ENCODE results near the gene GET4.
"Not testable (repeated sequence)": the region's sequence is repeated elsewhere in the genome, so short reads cannot be mapped to it uniquely, and the experiment has no call there.

The GET4 gene

GRCh38 chr7:930975-931758, 54.8 kb downstream of the GET4 start:
- no peak for DNase-seq (ENCODE audit: low read depth)

DNA sequence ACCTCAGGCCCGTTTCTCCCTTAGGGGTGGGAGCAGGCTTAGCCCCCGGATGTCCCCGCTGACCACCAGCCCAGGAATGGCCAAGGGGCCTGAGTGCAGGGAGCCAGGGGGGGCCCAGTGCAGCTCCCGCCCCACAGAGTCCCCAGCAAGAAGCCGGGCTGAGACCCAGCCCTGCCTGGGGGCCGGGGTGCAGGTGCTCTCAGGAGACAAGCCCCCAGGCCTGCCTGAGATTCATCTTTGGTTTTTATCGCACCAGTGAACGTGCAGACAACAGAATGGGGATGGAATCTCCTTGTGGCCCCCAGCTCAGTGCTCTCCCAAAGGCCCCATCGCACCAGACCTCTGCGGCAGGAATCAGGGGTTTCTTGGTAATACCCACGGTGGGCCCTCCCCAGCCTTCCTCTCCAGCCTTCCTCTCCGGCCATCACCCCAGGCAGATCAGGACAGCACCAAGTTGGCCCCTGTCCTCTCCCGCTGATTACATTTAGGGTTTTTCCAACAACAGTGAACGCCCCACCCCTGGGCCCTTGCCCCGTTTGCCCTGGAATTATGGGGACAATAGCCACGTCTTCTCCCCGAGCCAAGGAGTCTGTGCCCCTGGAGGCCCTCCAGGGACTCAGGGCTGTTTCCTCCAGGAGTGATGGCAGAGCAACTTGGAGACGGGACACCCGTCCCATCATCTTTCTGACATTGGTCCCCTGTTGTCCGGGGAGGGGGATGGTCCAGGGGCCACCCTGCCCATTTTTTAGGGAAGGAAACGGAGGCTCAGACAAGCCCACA, 55.7 kb downstream of the GET4 start:
- no peak for DNase-seq (ENCODE audit: low read depth)

GRCh38 chr7:932651-932975, 56.3 kb downstream of the GET4 start:
- no peak for DNase-seq (ENCODE audit: low read depth)

DNA sequence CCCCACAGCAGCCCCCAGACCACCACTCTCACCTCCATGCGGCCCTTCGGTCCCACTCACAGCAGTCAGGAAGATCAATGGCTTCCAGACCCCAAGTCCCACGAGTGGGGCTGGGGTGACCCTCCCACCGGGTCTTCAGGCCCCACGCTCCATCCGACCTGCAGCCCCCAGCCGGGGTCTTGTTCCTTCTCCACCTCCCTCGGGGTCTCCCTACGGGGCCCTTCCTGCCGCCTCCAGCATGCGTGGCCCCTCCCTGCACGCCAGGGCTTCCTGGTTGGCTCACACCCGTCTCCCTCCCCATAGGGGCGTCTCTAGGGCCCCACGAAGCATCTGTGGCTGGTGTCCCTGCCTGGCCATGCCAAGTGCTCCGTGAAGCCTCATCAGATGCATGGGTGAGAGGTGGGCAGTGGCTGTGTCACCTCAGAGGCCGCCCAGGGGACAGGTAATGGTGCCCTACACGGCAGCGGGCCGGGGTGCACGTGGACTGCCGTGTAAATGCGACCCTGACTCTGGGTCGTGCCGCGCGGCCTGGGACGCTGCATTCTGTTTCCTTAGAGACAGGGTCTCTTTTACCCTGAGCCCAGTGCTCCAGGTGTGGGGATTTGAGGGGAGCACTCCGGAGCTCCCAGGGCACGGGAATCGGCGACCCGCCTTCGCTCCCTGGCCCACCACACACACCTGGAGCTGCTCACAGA, 58.3 kb downstream of the GET4 start:
- DNase-seq (ENCODE audit: low read depth): no peak

GRCh38 chr7:935164-935873, 59.0 kb downstream of the GET4 start:
- DNase-seq (ENCODE audit: low read depth): no peak

GRCh38 chr7:935874-936385, 59.6 kb downstream of the GET4 start:
- DNase-seq (ENCODE audit: low read depth): no peak

- DNase-seq (ENCODE audit: low read depth): no peak
These were observed 60.2 kb downstream of the GET4 start for GRCh38 chr7:936386-937054.

DNA sequence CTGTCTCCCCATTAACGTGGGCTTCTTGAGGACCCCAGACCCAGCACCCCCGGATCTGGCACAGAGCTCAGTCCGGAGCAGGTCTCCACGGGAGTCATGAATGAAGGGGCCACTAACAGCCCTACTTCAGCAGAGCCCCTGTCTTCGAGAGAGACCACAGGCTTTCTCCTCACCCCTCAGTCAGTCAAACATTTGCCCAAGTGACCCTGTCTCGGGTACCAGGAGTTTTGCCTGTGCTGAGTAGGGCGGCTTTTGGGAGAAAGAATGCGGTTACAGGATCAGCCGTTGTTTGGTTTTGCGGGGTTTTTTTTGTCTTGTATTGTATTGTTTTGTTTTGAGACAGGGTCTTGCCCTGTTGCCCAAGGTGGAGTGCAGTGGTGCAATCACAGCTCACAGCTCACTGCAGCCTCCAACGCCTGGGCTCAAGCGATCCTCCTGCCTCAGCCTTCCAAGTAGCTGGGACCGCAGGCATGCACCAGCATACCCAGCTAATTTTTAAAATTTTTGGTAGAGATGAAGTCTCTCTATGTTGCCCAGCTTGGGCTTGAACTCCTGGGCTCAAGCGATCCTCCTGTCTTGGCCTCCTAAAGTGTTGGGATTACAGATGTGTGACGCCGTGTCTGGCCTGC, 61.6 kb downstream of the GET4 start:
- DNase-seq (ENCODE audit: low read depth): no peak

- no peak for DNase-seq (ENCODE audit: low read depth)
These were observed 62.3 kb downstream of the GET4 start for GRCh38 chr7:938546-939185.

GRCh38 chr7:939843-940242, 63.5 kb downstream of the GET4 start:
- DNase-seq (ENCODE audit: low read depth): no peak

GRCh38 chr7:940599-941408, 64.5 kb downstream of the GET4 start:
- no peak for DNase-seq (ENCODE audit: low read depth)

GRCh38 chr7:943793-944192, 67.4 kb downstream of the GET4 start:
- DNase-seq (ENCODE audit: low read depth): not testable (repeated sequence)

DNA sequence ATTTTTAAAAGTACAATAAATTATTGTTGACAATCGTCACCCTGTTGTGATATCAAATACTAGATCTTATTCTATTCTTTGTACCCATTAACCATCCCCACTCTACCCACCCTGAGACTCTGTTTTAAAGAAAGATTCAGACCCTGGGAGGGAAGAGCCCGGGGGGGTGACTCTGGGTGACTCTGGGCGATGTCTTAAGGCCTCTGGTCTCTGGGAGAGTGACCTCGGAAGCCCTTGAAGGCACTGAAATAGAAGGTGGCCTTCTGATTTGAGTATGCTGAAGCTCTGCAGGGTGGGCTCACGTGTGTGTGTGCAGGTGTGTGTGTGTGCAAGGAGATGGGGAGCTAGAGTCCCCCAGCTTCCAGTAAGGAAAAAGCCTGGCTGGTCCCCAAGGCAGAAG, 68.4 kb downstream of the GET4 start:
- DNase-seq (ENCODE audit: low read depth): no peak

GRCh38 chr7:945147-945555, 68.8 kb downstream of the GET4 start:
- no peak for DNase-seq (ENCODE audit: low read depth)

GRCh38 chr7:945556-946255, 69.4 kb downstream of the GET4 start:
- no peak for DNase-seq (ENCODE audit: low read depth)

All from stromal cell of bone marrow (primary cell).